Sigmoid colon (tissue), 4 donors: ENCODE data around the gene HAPLN3.

ENCODE experiments used
- CTCF ChIP-seq, 4 experiments: fragments of 450-650 bp in 3 of 4; fragments of 200-600 bp in 1 of 4; IDR thresholded peaks; one replicate each; pipeline ENCODE4 v1.5.1; 2016 to 2019; ENCODE audit warnings: antibody characterized with exemption in 4 of 4, mild to moderate bottlenecking in 3 of 4, moderate library complexity in 2 of 4
- EP300 ChIP-seq, 4 donors: sonication (generic); formaldehyde crosslinking; IDR thresholded peaks; one replicate each; pipeline ENCODE4 v1.6.1; 2017; ENCODE audit warnings: antibody characterized with exemption in 4 of 4

- no peak for TF ChIP-seq CTCF (IDR thresholded peaks at IDR 0.05)
- TF ChIP-seq EP300 (IDR thresholded peaks at IDR 0.05) = no peak
Observed at GRCh38 chr15:88890495-88890894, 4.8 kb downstream of the HAPLN3 start.
